ENCODE results near the gene KRT17.
"Not testable (repeated sequence)": the region's sequence is repeated elsewhere in the genome, so short reads cannot be mapped to it uniquely, and the experiment has no call there.

KRT17 gene

DNA sequence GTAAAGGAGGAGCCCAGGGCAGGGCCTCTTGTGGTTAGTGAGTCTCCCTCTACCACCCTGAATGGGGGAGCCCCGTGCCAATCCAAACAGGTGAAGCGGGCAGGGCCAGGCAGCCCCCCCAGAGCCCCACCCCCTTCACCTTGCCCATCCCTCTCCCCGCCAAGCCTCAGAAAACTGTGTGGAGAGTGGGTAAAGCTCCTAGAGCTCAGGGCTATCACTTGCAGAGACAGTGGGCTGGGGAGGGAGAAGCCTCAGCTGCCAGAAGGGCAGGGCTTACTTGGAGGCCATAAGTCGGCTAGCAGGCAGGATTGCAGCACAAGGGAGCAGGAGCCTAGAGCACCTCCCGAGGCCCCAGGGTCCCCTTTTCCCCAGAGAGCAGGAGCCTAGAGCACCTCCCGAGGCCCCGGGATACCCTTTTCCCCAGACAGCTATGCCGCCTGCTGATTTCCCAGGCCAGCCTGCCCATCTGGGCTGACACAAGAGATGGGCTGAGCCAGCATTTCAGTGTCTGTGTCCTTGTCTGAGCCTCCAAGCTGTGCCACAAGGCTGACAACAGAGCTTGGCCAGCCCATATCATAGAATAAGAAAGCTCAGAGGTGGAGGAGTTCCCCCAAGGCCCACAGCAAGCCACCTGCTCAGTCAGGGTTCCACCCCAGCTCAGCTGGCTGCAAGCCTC, 30.9 kb downstream of the KRT17 start:
- no peaks in the 10 kb centered on the region for H3K27me3 ChIP-seq (ENCODE audit: low read depth, low read length)
- no peak overlapping the region for H3K27ac ChIP-seq (ENCODE audit: low read length)
- H3K4me1 ChIP-seq (ENCODE audit: control insufficient read depth in 1 of 2, insufficient read depth in 2 of 2, low read length in 2 of 2), result no peaks in the 10 kb centered on the region
- no peaks in the 10 kb centered on the region for H3K9me3 ChIP-seq (ENCODE audit: control insufficient read depth in 1 of 2, low read length in 2 of 2)
- no peaks in the 10 kb centered on the region for H3K36me3 ChIP-seq (ENCODE audit: control insufficient read depth in 1 of 2, insufficient read depth in 2 of 2, low read length in 2 of 2)
- no peak overlapping the region for H3K4me3 ChIP-seq (ENCODE audit: low read depth in 1 of 2, low read length in 2 of 2)

DNA sequence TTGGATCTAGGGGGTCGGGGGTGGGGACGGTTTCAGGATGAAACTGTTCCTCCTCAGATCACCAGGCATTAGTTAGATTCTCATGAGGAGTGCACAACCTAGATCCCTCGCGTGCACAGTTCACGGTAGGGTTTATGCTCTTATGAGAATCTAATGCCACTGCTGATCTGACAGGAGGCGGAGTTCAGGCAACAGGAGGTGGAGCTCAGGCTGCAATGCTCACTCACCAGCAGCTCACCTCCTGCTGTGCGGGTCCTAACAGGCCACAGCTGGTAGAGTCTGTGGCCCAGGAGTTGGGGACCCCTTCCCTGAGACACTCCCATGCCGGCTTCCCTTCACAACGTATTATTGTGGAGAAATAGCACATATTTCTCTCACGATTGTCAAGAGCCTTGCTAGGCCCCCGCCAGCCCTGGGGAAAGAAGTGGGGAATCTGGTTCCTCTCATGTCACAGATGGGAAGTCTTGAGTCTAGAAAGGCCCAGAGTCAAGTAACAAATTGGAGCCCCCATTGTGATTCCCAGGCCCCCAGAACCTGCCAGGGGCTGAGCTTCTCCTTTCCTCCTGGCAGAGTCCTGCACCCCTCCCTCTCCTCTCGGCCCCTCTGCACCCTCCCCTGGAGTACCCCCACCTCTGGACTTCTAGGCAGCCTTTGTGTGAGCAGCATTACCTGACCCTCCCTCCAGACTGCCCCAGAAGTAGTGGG, 31.6 kb downstream of the KRT17 start:
- H3K4me1 ChIP-seq (ENCODE audit: control insufficient read depth in 1 of 2, insufficient read depth in 2 of 2, low read length in 2 of 2), result no peaks in the 10 kb centered on the region
- H3K9me3 ChIP-seq (ENCODE audit: control insufficient read depth in 1 of 2, low read length in 2 of 2), result no peaks in the 10 kb centered on the region
- H3K27ac ChIP-seq (ENCODE audit: low read length), result no peak overlapping the region
- no peaks in the 10 kb centered on the region for H3K27me3 ChIP-seq (ENCODE audit: low read depth, low read length)
- no peak overlapping the region for H3K4me3 ChIP-seq (ENCODE audit: low read depth in 1 of 2, low read length in 2 of 2)
- no peaks in the 10 kb centered on the region for H3K36me3 ChIP-seq (ENCODE audit: control insufficient read depth in 1 of 2, insufficient read depth in 2 of 2, low read length in 2 of 2)

DNA sequence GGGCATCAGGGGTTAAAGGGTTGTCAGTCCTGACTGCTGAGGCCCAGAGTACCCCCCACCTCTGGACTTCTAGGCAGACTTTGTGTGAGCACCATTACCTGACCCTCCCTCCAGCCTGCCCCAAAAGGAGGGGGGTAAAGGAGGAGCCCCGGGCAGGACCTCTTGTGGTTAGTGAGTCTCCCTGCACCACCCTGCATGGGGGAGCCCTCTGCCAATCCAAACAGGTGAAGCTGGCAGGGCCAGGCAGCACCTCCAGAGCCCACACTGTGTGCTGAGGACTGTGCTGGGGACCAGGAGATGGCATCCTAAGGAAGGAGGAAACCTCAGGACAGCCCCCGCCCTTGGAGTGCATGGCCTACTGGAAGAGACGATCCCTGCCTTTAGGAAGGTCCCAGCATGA, 35.1 kb downstream of the KRT17 start:
- Histone ChIP-seq H3K9me3 (ENCODE audit: control insufficient read depth in 1 of 2, low read length in 2 of 2) (no peaks in the 10 kb centered on the region), H3K4me1 (ENCODE audit: control insufficient read depth in 1 of 2, insufficient read depth in 2 of 2, low read length in 2 of 2) (no peaks in the 10 kb centered on the region)

DNA sequence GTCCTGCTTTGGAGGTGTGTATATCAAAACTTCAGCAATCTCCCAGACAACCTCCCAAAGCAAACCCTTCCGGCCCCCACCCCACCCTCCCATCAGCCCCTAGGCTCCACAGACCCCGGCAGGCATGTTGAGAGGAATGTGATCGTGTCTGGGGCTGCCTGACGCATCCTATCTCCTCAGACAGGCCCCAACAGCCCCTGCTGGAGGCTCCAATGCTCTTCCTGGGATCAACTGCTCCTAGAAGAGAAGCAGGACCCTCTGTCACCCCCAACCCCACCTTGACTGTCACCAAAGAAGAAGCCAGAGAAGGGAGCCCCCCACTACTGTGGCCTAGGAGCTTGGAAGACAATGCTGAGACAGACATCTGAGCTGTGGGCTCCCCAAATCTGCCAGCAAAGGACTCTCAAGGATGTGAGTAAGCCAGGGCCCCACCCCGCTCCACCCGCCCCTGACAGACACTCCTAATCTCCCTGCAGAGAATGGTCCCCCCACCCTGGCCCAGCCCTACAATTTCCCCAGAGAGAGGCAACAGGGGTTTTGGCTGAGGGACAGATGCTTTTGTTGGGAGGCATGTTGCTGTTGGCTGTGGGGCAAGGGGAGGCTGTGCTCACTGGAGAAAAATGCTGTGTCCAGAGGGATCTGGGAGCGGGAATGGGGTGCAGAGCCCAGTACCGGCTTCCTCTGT, 36.1 kb downstream of the KRT17 start:
- Histone ChIP-seq H3K4me3 (ENCODE audit: low read depth in 1 of 2, low read length in 2 of 2) (no peak overlapping the region), H3K27ac (ENCODE audit: low read length) (no peak overlapping the region), H3K36me3 (ENCODE audit: control insufficient read depth in 1 of 2, insufficient read depth in 2 of 2, low read length in 2 of 2) (no peaks in the 10 kb centered on the region), H3K9me3 (ENCODE audit: control insufficient read depth in 1 of 2, low read length in 2 of 2) (no peaks in the 10 kb centered on the region), H3K27me3 (ENCODE audit: low read depth, low read length) (no peaks in the 10 kb centered on the region), H3K4me1 (ENCODE audit: control insufficient read depth in 1 of 2, insufficient read depth in 2 of 2, low read length in 2 of 2) (no peaks in the 10 kb centered on the region)

More for the DNA sequence above, 35.1 kb downstream of the KRT17 start:
- H3K27ac ChIP-seq (ENCODE audit: low read length), result no peak overlapping the region
- H3K27me3 ChIP-seq (ENCODE audit: low read depth, low read length), result no peaks in the 10 kb centered on the region
- H3K36me3 ChIP-seq (ENCODE audit: control insufficient read depth in 1 of 2, insufficient read depth in 2 of 2, low read length in 2 of 2), result no peaks in the 10 kb centered on the region
- no peak overlapping the region for H3K4me3 ChIP-seq (ENCODE audit: low read depth in 1 of 2, low read length in 2 of 2)

DNA sequence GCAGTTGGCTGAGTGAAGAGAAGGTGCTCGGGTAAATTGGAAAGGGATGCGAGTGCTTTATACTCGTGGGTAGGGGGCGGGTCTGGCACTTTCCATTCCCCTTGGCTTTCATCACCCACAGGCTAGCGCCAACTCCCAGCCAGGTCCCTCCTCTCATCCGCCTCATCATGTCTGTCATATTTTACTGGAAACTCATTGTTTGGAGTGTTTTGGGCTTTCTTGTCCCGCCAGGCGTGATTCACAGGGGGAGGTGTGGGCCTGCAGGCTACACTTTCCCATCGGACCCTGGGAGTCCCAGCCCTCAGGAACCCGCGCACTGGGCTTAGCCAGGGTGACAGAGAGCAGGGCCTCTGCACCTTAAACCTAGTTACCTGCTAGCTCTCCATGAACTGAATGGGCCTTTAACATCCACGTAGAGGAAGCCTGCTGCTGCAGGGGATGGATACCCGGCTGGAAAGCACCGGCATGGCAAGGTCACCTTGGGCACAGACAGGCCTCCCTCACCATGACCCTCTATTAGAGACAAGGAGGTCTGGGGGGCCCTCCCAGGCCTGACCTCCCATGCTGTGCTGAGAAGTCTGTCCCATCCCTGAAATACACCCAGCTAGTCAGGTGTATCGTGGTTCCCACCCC, 37.4 kb downstream of the KRT17 start, which contains the start of gene KRT14:
Gene KRT14, minus strand, starts transcription at position 33 of the 633 bp plus-strand sequence. CDS start 61 bp downstream, outside the sequence.
- Histone ChIP-seq H3K4me3 (ENCODE audit: low read depth in 1 of 2, low read length in 2 of 2) (no peak within 1 kb of the TSS), H3K27ac (ENCODE audit: low read length) (no peak within 1 kb of the TSS), H3K36me3 (ENCODE audit: control insufficient read depth in 1 of 2, insufficient read depth in 2 of 2, low read length in 2 of 2) (no peaks in the 10 kb centered on the region), H3K27me3 (ENCODE audit: low read depth, low read length) (no peaks in the 10 kb centered on the region), H3K4me1 (ENCODE audit: control insufficient read depth in 1 of 2, insufficient read depth in 2 of 2, low read length in 2 of 2) (no peaks in the 10 kb centered on the region), H3K9me3 (ENCODE audit: control insufficient read depth in 1 of 2, low read length in 2 of 2) (no peaks in the 10 kb centered on the region)

DNA sequence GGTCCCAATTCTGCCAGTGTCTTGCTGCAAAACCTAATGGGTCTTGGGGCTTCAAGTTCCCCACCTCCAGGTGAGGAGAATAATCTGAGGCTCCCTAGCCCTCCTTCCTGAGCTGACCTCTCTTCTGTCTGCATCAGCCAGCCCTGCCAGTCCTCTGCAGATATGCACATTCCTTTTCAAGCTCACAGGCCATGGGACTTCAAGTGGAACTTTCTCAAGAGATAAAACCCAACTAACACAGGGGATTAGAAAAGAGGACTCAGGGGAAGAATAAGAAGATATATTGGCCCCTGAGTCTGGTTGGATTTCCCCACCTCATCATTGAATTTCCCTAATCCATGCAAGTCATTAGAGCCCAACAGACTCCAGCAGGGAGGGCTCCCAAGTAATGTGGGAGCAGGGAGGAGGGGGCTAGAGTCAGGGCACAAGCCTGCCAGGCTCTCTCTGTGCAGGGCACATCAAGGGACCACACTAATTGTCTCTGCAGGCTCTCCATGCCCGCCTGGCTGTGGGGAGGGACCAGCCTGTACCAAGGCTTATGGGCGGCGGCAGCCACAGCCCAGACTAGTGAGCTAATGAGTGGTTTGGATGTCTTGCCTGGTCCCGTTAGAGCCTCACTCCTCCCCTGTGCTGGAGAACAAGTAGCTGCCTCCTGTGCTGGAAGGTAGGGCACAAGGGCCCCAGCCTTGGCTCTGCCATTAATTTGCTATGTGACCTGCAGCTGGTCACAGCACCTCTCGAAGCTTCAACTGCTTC, 38.9 kb downstream of the KRT17 start:
- Histone ChIP-seq H3K36me3 (ENCODE audit: control insufficient read depth in 1 of 2, insufficient read depth in 2 of 2, low read length in 2 of 2) (no peaks in the 10 kb centered on the region), H3K27me3 (ENCODE audit: low read depth, low read length) (no peaks in the 10 kb centered on the region), H3K4me3 (ENCODE audit: low read depth in 1 of 2, low read length in 2 of 2) (no peak overlapping the region), H3K9me3 (ENCODE audit: control insufficient read depth in 1 of 2, low read length in 2 of 2) (no peaks in the 10 kb centered on the region), H3K27ac (ENCODE audit: low read length) (no peak overlapping the region), H3K4me1 (ENCODE audit: control insufficient read depth in 1 of 2, insufficient read depth in 2 of 2, low read length in 2 of 2) (no peaks in the 10 kb centered on the region)

GRCh38 chr17:41584331-41584927, 39.9 kb downstream of the KRT17 start:
- H3K9me3 ChIP-seq (ENCODE audit: control insufficient read depth in 1 of 2, low read length in 2 of 2); H3K36me3 ChIP-seq (ENCODE audit: control insufficient read depth in 1 of 2, insufficient read depth in 2 of 2, low read length in 2 of 2); H3K27me3 ChIP-seq (ENCODE audit: low read depth, low read length); H3K27ac ChIP-seq (ENCODE audit: low read length); H3K4me1 ChIP-seq (ENCODE audit: control insufficient read depth in 1 of 2, insufficient read depth in 2 of 2, low read length in 2 of 2); H3K4me3 ChIP-seq (ENCODE audit: low read depth in 1 of 2, low read length in 2 of 2): not testable (repeated sequence)

GRCh38 chr17:41583137-41584127, 40.9 kb downstream of the KRT17 start:
- Histone ChIP-seq H3K36me3 (ENCODE audit: control insufficient read depth in 1 of 2, insufficient read depth in 2 of 2, low read length in 2 of 2) (no peaks in the 10 kb centered on the region), H3K27me3 (ENCODE audit: low read depth, low read length) (no peaks in the 10 kb centered on the region), H3K27ac (ENCODE audit: low read length) (no peak overlapping the region), H3K4me1 (ENCODE audit: control insufficient read depth in 1 of 2, insufficient read depth in 2 of 2, low read length in 2 of 2) (no peaks in the 10 kb centered on the region), H3K9me3 (ENCODE audit: control insufficient read depth in 1 of 2, low read length in 2 of 2) (no peaks in the 10 kb centered on the region), H3K4me3 (ENCODE audit: low read depth in 1 of 2, low read length in 2 of 2) (no peak overlapping the region)

DNA sequence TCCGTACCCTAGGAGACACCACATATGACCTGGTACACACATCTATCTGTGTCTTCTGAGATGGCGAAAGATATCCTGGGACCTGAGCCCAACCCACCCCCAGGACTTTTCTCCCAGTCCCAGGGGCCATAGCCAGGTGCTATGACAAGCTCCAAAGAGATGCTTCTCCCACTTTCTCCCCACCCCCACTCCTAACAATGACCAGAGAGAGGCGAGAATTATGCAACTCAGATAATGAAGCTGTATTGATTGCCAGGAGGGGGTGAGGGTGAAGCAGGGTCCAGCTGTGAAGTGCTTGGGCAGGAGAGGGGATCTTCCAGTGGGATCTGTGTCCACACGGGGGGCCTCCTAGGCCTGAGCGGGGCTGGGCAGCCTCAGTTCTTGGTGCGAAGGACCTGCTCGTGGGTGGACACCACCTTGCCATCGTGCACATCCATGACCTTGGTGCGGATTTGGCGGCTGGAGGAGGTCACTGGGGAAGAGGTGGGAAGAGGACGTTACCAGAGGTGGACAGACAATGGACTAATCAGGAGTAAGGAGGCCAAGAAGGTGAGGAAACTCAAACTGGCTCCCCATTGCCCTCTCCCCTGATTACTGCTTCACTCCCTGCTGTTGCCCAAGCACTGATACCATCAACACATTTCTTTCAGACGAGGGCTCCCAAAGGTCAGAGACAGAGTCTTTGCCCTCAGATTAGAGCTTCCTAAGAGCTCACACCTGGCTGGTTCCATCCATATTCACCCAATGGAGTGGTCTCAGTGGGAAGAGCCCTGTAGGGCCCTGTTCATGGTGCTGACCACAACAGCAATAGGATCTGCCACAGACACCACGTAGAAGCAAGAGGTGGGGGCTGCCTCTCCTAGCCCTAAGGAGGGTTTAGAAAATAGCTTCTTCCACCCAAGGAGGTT, 42.1 kb downstream of the KRT17 start:
- not testable (repeated sequence) for H3K36me3 ChIP-seq (ENCODE audit: control insufficient read depth in 1 of 2, insufficient read depth in 2 of 2, low read length in 2 of 2); H3K4me1 ChIP-seq (ENCODE audit: control insufficient read depth in 1 of 2, insufficient read depth in 2 of 2, low read length in 2 of 2); H3K4me3 ChIP-seq (ENCODE audit: low read depth in 1 of 2, low read length in 2 of 2); H3K9me3 ChIP-seq (ENCODE audit: control insufficient read depth in 1 of 2, low read length in 2 of 2); H3K27ac ChIP-seq (ENCODE audit: low read length); H3K27me3 ChIP-seq (ENCODE audit: low read depth, low read length)
